WERI-Rb-1 (cell line): ENCODE results near the gene GRIN2A.

Experiments used
- DNase-seq: peaks from one replicate; pipeline ENCODE4 v3.0.0-alpha.2; 2020
- H3K27ac ChIP-seq: fragments of 250-450 bp; sonication (Bioruptor Pico); 2 replicates; pipeline ENCODE4 v1.5.1; 2020; ENCODE audit warnings: mild to moderate bottlenecking, moderate library complexity
- H3K27me3 ChIP-seq: fragments of 250-450 bp; sonication (Bioruptor Pico); 2 replicates; pipeline ENCODE4 v1.5.1; 2021; ENCODE audit warnings: mild to moderate bottlenecking, low read depth, moderate library complexity; ENCODE audit not compliant: insufficient read depth, severe bottlenecking
- H3K36me3 ChIP-seq: fragments of 250-450 bp; sonication (Bioruptor Pico); 2 replicates; pipeline ENCODE4 v1.5.1; 2020; ENCODE audit warnings: mild to moderate bottlenecking, moderate library complexity
- H3K4me3 ChIP-seq: 2 replicates; pipeline ENCODE4 v1.5.1; 2011; ENCODE audit warnings: low read depth, mild to moderate bottlenecking, control low read depth, low read length
- H3K9me3 ChIP-seq: fragments of 250-450 bp; sonication (Bioruptor Pico); 2 replicates; pipeline ENCODE4 v1.5.1; 2021; ENCODE audit warnings: mild to moderate bottlenecking, moderate library complexity; ENCODE audit not compliant: severe bottlenecking
- TF ChIP-seq, protein P1 (sequence below): IDR thresholded peaks from 2 replicates; pipeline ENCODE4 v1.5.1; 2011; ENCODE audit warnings: low read depth, mild to moderate bottlenecking, control low read depth, inconsistent platforms, low read length

Gene GRIN2A

DNA sequence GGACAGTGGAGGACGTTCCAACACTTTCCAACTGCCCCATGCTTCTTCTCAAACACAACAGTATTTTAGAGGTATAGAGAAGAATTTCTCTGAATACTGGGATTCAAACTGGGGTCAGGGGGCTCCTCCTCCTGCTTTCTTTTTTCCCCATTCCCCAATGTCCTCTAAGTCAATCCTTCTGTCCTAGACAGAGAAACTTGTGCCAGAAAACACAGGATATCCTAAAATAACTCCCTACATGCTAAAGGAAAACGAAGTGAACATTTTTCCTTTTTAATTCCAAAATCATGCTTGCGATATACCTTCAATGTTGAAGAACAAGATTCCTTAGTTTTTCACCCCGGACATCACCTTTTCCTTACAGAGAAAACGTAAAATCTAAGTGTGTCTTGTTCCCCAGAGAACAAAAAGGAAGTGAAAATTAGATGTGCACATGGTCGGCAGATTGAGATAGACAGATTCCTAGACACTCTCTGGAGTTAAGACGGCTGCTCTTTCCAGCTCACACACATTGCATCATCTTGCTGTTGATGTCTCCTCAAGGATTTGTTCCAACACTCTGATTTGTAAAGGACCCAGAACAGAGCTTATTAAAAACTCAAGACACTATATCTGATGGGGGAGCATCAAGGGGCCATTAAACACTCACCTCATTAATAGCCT is 228.2 kb downstream of the GRIN2A start:
- Histone ChIP-seq H3K9me3 (no peaks in the 10 kb centered on the region), H3K4me3 (no peak overlapping the region), H3K36me3 (no peaks in the 10 kb centered on the region), H3K27ac (no peak overlapping the region), H3K27me3 (no peaks in the 10 kb centered on the region)
- TF ChIP-seq, protein P1, sequence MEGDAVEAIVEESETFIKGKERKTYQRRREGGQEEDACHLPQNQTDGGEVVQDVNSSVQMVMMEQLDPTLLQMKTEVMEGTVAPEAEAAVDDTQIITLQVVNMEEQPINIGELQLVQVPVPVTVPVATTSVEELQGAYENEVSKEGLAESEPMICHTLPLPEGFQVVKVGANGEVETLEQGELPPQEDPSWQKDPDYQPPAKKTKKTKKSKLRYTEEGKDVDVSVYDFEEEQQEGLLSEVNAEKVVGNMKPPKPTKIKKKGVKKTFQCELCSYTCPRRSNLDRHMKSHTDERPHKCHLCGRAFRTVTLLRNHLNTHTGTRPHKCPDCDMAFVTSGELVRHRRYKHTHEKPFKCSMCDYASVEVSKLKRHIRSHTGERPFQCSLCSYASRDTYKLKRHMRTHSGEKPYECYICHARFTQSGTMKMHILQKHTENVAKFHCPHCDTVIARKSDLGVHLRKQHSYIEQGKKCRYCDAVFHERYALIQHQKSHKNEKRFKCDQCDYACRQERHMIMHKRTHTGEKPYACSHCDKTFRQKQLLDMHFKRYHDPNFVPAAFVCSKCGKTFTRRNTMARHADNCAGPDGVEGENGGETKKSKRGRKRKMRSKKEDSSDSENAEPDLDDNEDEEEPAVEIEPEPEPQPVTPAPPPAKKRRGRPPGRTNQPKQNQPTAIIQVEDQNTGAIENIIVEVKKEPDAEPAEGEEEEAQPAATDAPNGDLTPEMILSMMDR: no peak
- no peak for DNase-seq

DNA sequence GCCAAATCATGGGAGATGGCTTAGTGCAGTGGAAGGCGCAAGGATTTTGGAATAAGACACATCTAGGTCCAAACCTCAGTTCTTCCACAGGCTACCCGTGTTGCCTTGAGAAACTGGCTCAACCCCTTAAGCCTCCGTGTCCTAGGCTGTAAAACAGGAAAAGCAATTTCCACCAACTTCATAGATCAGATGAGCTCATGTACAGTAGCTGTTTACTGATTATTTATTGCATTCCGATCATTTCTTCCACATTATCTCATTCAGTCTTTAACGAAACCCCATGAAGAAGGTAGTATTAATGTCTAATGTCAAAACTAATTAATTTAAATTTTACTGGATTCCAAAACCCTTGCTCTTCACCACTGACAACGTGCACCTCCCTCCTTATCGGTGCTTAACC is 231.6 kb downstream of the GRIN2A start:
- no peak overlapping the region for H3K4me3 ChIP-seq
- H3K27me3 ChIP-seq: no peaks in the 10 kb centered on the region
- no peak for DNase-seq
- H3K27ac ChIP-seq: no peak overlapping the region
- no peaks in the 10 kb centered on the region for H3K9me3 ChIP-seq
- TF ChIP-seq, protein P1: no peak
- H3K36me3 ChIP-seq: no peaks in the 10 kb centered on the region

GRCh38 chr16:9949396-9949795 is 232.8 kb downstream of the GRIN2A start:
- no peaks in the 10 kb centered on the region for H3K36me3 ChIP-seq
- H3K27me3 ChIP-seq: no peaks in the 10 kb centered on the region
- H3K27ac ChIP-seq: no peak overlapping the region
- DNase-seq: no peak
- TF ChIP-seq, protein P1: no peak
- H3K9me3 ChIP-seq: no peaks in the 10 kb centered on the region
- no peak overlapping the region for H3K4me3 ChIP-seq

DNA sequence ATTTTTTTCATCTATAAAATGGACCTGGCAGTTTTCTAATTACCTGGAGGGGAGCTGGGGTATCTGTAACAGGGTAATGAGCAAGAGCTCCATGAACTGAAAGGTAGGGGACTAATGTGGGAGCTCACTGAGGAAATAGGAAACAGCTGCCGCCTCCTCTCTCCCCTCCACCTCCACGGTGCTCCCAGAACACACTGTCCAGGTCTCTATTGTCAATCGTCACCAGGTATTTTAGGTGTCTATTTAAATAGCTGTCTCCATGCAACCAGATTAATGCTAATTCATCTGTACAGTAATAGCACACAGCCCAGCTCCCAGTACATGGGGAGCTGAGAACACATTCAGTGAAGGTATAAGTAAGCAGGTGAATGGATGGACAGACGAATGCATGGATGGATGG is 233.3 kb downstream of the GRIN2A start:
- no peak overlapping the region for H3K4me3 ChIP-seq
- no peak for DNase-seq
- no peaks in the 10 kb centered on the region for H3K9me3 ChIP-seq
- H3K36me3 ChIP-seq: no peaks in the 10 kb centered on the region
- H3K27me3 ChIP-seq: no peaks in the 10 kb centered on the region
- TF ChIP-seq, protein P1: no peak
- H3K27ac ChIP-seq: no peak overlapping the region

GRCh38 chr16:9946022-9946720 is 236.1 kb downstream of the GRIN2A start:
- Histone ChIP-seq H3K27me3 (no peaks in the 10 kb centered on the region), H3K36me3 (no peaks in the 10 kb centered on the region), H3K9me3 (no peaks in the 10 kb centered on the region), H3K27ac (0 out of 2 replicates have a peak overlapping the region, but pooled peaks have one; percentile 10), H3K4me3 (no peak overlapping the region)
- peak; percentile 8 for DNase-seq
- TF ChIP-seq, protein P1: no peak

GRCh38 chr16:9943121-9943520 is 239.1 kb downstream of the GRIN2A start:
- H3K27me3 ChIP-seq: no peaks in the 10 kb centered on the region
- no peaks in the 10 kb centered on the region for H3K9me3 ChIP-seq
- no peaks in the 10 kb centered on the region for H3K36me3 ChIP-seq
- no peak overlapping the region for H3K4me3 ChIP-seq
- no peak overlapping the region for H3K27ac ChIP-seq
- TF ChIP-seq, protein P1: no peak
- no peak for DNase-seq
